ENCODE results near the gene NLRP5. TPM values are rescaled to one million over a fixed set of nuclear protein-coding genes. Genes with fewer than 3 reads are reported as not detected.
"Not testable (repeated sequence)": the region's sequence is repeated elsewhere in the genome, so short reads cannot be mapped to it uniquely, and the experiment has no call there.

The NLRP5 gene
- not detected for total RNA-seq

GRCh38 chr19:55986487-55986886 lies at the start of gene NLRP5:
Gene NLRP5 (plus strand): TSS chr19:55986775.
- Mint-ChIP-seq H3K9me3 (peaks cover 10% of the 10 kb centered on the region), H3K4me3 (no peak within 1 kb of the TSS), H3K4me1 (ENCODE audit: low read depth) (no peaks in the 10 kb centered on the region), H3K27me3 (ENCODE audit: low read depth) (no peaks in the 10 kb centered on the region), H3K36me3 (ENCODE audit: low read depth) (no peaks in the 10 kb centered on the region), H3K27ac (no peak within 1 kb of the TSS)
- intact Hi-C loops (cut with micrococcal nuclease): no loop called here
- no peak for DNase-seq
- CTCF ChIA-PET: no interaction called here

- H3K27ac Mint-ChIP-seq: no peak overlapping the region
- H3K27me3 Mint-ChIP-seq (ENCODE audit: low read depth): no peaks in the 10 kb centered on the region
- no peak overlapping the region for H3K4me3 Mint-ChIP-seq
- DNase-seq: no peak
- intact Hi-C loops (cut with micrococcal nuclease): no loop called here
- CTCF ChIA-PET: interaction anchor here (0.6 kb wide), 2 partner anchors 313 to 1223 kb away, joined by 3 to 4 read pairs; no protein-coding TSS in a partner anchor
- H3K36me3 Mint-ChIP-seq (ENCODE audit: low read depth): peaks cover 2% of the 10 kb centered on the region
- no peaks in the 10 kb centered on the region for H3K4me1 Mint-ChIP-seq (ENCODE audit: low read depth)
- peaks cover 23% of the 10 kb centered on the region for H3K9me3 Mint-ChIP-seq
These were observed 47.4 kb upstream of the NLRP5 start for GRCh38 chr19:55939206-55939605.

GRCh38 chr19:55940306-55940705 lies 46.3 kb upstream of the NLRP5 start:
- H3K9me3 Mint-ChIP-seq: peaks cover 17% of the 10 kb centered on the region
- H3K27ac Mint-ChIP-seq: no peak overlapping the region
- no peak overlapping the region for H3K4me3 Mint-ChIP-seq
- H3K36me3 Mint-ChIP-seq (ENCODE audit: low read depth): peaks cover 2% of the 10 kb centered on the region
- no peaks in the 10 kb centered on the region for H3K27me3 Mint-ChIP-seq (ENCODE audit: low read depth)
- CTCF ChIA-PET: no interaction called here
- intact Hi-C loops (cut with micrococcal nuclease): no loop called here
- no peaks in the 10 kb centered on the region for H3K4me1 Mint-ChIP-seq (ENCODE audit: low read depth)
- DNase-seq: no peak

GRCh38 chr19:55947532-55947931 lies 39.0 kb upstream of the NLRP5 start, which contains the start of gene NLRP8:
Gene NLRP8 (plus strand): TSS chr19:55947832.
- CTCF ChIA-PET: no interaction called here
- H3K4me3 Mint-ChIP-seq: no peak within 1 kb of the TSS
- H3K27me3 Mint-ChIP-seq (ENCODE audit: low read depth): no peaks in the 10 kb centered on the region
- H3K36me3 Mint-ChIP-seq (ENCODE audit: low read depth): no peaks in the 10 kb centered on the region
- peaks cover 15% of the 10 kb centered on the region for H3K9me3 Mint-ChIP-seq
- H3K27ac Mint-ChIP-seq: no peak within 1 kb of the TSS
- no peak for DNase-seq
- intact Hi-C loops (cut with micrococcal nuclease): no loop called here
- no peaks in the 10 kb centered on the region for H3K4me1 Mint-ChIP-seq (ENCODE audit: low read depth)

- H3K36me3 Mint-ChIP-seq (ENCODE audit: low read depth); CTCF ChIA-PET: not testable (repeated sequence)
These were observed 36.0 kb upstream of the NLRP5 start for GRCh38 chr19:55950566-55950965.

GRCh38 chr19:55956431-55956830 lies 30.1 kb upstream of the NLRP5 start:
- H3K27ac Mint-ChIP-seq: no peak overlapping the region
- H3K4me1 Mint-ChIP-seq (ENCODE audit: low read depth): no peaks in the 10 kb centered on the region
- DNase-seq: no peak
- H3K4me3 Mint-ChIP-seq: no peak overlapping the region
- CTCF ChIA-PET: no interaction called here
- no peaks in the 10 kb centered on the region for H3K27me3 Mint-ChIP-seq (ENCODE audit: low read depth)
- peaks cover 3% of the 10 kb centered on the region for H3K9me3 Mint-ChIP-seq
- no peaks in the 10 kb centered on the region for H3K36me3 Mint-ChIP-seq (ENCODE audit: low read depth)
- intact Hi-C loops (cut with micrococcal nuclease): no loop called here

More at GRCh38 chr19:55950566-55950965, 36.0 kb upstream of the NLRP5 start:
- intact Hi-C loops (cut with micrococcal nuclease); H3K4me3 Mint-ChIP-seq; DNase-seq; H3K27me3 Mint-ChIP-seq (ENCODE audit: low read depth); H3K27ac Mint-ChIP-seq; H3K4me1 Mint-ChIP-seq (ENCODE audit: low read depth): not testable (repeated sequence)
- H3K9me3 Mint-ChIP-seq: peaks cover 14% of the 10 kb centered on the region

GRCh38 chr19:55958356-55958755 lies 28.2 kb upstream of the NLRP5 start:
- Mint-ChIP-seq H3K4me3 (no peak overlapping the region), H3K4me1 (ENCODE audit: low read depth) (no peaks in the 10 kb centered on the region), H3K27me3 (ENCODE audit: low read depth) (no peaks in the 10 kb centered on the region), H3K9me3 (peaks cover 3% of the 10 kb centered on the region), H3K27ac (no peak overlapping the region), H3K36me3 (ENCODE audit: low read depth) (no peaks in the 10 kb centered on the region)
- CTCF ChIA-PET: no interaction called here
- intact Hi-C loops (cut with micrococcal nuclease): no loop called here
- no peak for DNase-seq

- Mint-ChIP-seq H3K27ac (no peak overlapping the region), H3K9me3 (no peaks in the 10 kb centered on the region), H3K4me1 (ENCODE audit: low read depth) (no peaks in the 10 kb centered on the region), H3K36me3 (ENCODE audit: low read depth) (no peaks in the 10 kb centered on the region), H3K4me3 (no peak overlapping the region), H3K27me3 (ENCODE audit: low read depth) (no peaks in the 10 kb centered on the region)
- intact Hi-C loops (cut with micrococcal nuclease): no loop called here
- DNase-seq: no peak
- CTCF ChIA-PET: no interaction called here
These were observed 26.4 kb upstream of the NLRP5 start for GRCh38 chr19:55959996-55960675.

- H3K27ac Mint-ChIP-seq: no peak overlapping the region
- CTCF ChIA-PET: no interaction called here
- intact Hi-C loops (cut with micrococcal nuclease): no loop called here
- H3K36me3 Mint-ChIP-seq (ENCODE audit: low read depth): no peaks in the 10 kb centered on the region
- no peaks in the 10 kb centered on the region for H3K27me3 Mint-ChIP-seq (ENCODE audit: low read depth)
- peaks cover 2% of the 10 kb centered on the region for H3K9me3 Mint-ChIP-seq
- DNase-seq: no peak
- no peaks in the 10 kb centered on the region for H3K4me1 Mint-ChIP-seq (ENCODE audit: low read depth)
- H3K4me3 Mint-ChIP-seq: no peak overlapping the region
These were observed 24.4 kb upstream of the NLRP5 start for GRCh38 chr19:55962186-55962585.

GRCh38 chr19:55973982-55974381 lies 12.6 kb upstream of the NLRP5 start:
- no peaks in the 10 kb centered on the region for H3K36me3 Mint-ChIP-seq (ENCODE audit: low read depth)
- no peaks in the 10 kb centered on the region for H3K4me1 Mint-ChIP-seq (ENCODE audit: low read depth)
- intact Hi-C loops (cut with micrococcal nuclease): no loop called here
- peaks cover 8% of the 10 kb centered on the region for H3K27me3 Mint-ChIP-seq (ENCODE audit: low read depth)
- CTCF ChIA-PET: no interaction called here
- H3K4me3 Mint-ChIP-seq: no peak overlapping the region
- no peak overlapping the region for H3K27ac Mint-ChIP-seq
- no peak for DNase-seq
- H3K9me3 Mint-ChIP-seq: peaks cover 14% of the 10 kb centered on the region

GRCh38 chr19:55980415-55980814 lies 6.2 kb upstream of the NLRP5 start:
- no peaks in the 10 kb centered on the region for H3K36me3 Mint-ChIP-seq (ENCODE audit: low read depth)
- peaks cover 11% of the 10 kb centered on the region for H3K9me3 Mint-ChIP-seq
- intact Hi-C loops (cut with micrococcal nuclease): no loop called here
- H3K4me3 Mint-ChIP-seq: no peak overlapping the region
- peaks cover 3% of the 10 kb centered on the region for H3K27me3 Mint-ChIP-seq (ENCODE audit: low read depth)
- no peaks in the 10 kb centered on the region for H3K4me1 Mint-ChIP-seq (ENCODE audit: low read depth)
- no peak overlapping the region for H3K27ac Mint-ChIP-seq
- CTCF ChIA-PET: no interaction called here
- DNase-seq: no peak

GRCh38 chr19:55985254-55985653 lies 1.3 kb upstream of the NLRP5 start:
- CTCF ChIA-PET: no interaction called here
- Mint-ChIP-seq H3K9me3 (peaks cover 8% of the 10 kb centered on the region), H3K36me3 (ENCODE audit: low read depth) (no peaks in the 10 kb centered on the region), H3K27me3 (ENCODE audit: low read depth) (peaks cover 2% of the 10 kb centered on the region), H3K27ac (no peak overlapping the region), H3K4me3 (no peak overlapping the region), H3K4me1 (ENCODE audit: low read depth) (no peaks in the 10 kb centered on the region)
- intact Hi-C loops (cut with micrococcal nuclease): no loop called here
- no peak for DNase-seq

GRCh38 chr19:55990831-55991230 lies 4.3 kb downstream of the NLRP5 start:
- Mint-ChIP-seq H3K27me3 (ENCODE audit: low read depth) (no peaks in the 10 kb centered on the region), H3K4me1 (ENCODE audit: low read depth) (no peaks in the 10 kb centered on the region), H3K9me3 (peaks cover 9% of the 10 kb centered on the region), H3K4me3 (no peak overlapping the region), H3K27ac (no peak overlapping the region), H3K36me3 (ENCODE audit: low read depth) (no peaks in the 10 kb centered on the region)
- CTCF ChIA-PET: no interaction called here
- intact Hi-C loops (cut with micrococcal nuclease): no loop called here
- DNase-seq: no peak

All from activated naive CD4-positive, alpha-beta T cell treated with anti-CD3 and anti-CD28 coated beads for 36 hours (primary cell).